GM21529 (cell line): ENCODE measurements around the gene DNAJB5.
"Not testable (repeated sequence)": the region's sequence is repeated elsewhere in the genome, so short reads cannot be mapped to it uniquely, and the experiment has no call there.

Source experiments
- ATAC-seq: cut with Tn5 transposase; IDR thresholded peaks from one replicate; pipeline ENCODE4 v1.9.1; 2021; ENCODE audit not compliant: unreplicated experiment

Gene DNAJB5

DNA sequence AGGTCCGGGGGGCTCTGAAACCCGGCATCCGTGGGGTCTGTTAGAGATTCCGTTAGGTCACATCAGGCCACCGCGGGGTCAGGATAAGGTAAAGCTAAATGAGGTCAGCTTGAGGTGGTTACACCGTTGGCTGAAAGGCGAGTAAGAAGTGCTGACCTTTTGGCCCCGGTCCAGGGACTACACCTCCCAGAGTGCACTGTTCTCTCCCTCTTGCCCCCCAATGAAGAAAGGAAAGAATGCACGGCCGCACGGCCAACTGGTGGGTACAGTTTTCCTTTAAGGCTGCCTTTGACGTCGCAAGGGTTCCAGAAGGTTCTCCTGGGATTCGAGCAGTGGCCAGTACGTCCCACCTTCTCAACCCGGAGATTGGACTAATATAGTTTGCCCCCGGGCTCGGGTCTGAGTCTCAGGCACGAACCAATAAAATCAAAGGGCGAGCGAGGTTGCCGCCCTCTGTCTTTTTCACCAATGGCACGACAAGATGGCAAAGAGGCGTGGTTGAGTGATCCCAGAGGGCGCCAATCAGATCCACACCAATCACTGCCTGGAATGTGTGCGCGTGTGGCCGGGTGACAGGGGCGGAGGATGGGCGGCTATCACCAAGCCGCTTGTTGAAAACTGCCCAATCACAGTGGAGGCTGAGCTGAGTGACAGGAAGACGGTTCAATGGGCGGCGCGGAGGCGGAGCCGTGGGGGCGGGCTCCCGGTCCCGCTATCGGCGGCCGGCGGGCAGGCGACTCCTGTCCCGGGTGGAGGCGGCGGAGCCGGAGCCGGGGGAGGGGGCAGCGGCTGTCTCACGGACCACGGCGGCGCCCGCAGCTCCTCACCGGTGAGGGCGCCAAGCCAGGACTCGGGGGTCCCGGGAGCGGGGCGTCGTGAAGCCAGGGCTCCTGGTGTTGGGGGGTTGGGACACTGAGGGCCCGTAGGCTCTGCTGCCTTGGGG is at the start of gene DNAJB5:
DNAJB5 (plus strand) TSS at position 743 of the 943 bp plus-strand sequence. CDS start 886 bp downstream, outside the sequence.
- peak; percentile 85 for ATAC-seq

- not testable (repeated sequence) for ATAC-seq
Measured at GRCh38 chr9:34939989-34940388, 49.6 kb upstream of the DNAJB5 start.

- ATAC-seq, result no peak
Measured at GRCh38 chr9:34948451-34948850, 41.1 kb upstream of the DNAJB5 start.

- ATAC-seq, result no peak
Measured at GRCh38 chr9:34954225-34954624, 35.3 kb upstream of the DNAJB5 start.

GRCh38 chr9:34956066-34956465 is 33.5 kb upstream of the DNAJB5 start:
- not testable (repeated sequence) for ATAC-seq

GRCh38 chr9:34956648-34957047 is 32.9 kb upstream of the DNAJB5 start:
- ATAC-seq, result peak; percentile 74

- no peak for ATAC-seq
Measured at GRCh38 chr9:34957492-34958410, 31.8 kb upstream of the DNAJB5 start, which contains the start of gene PHF24. Gene PHF24, plus strand, starts transcription at chr9:34958285. Its CDS starts 13,014 bp downstream, at chr9:34971299.

DNA sequence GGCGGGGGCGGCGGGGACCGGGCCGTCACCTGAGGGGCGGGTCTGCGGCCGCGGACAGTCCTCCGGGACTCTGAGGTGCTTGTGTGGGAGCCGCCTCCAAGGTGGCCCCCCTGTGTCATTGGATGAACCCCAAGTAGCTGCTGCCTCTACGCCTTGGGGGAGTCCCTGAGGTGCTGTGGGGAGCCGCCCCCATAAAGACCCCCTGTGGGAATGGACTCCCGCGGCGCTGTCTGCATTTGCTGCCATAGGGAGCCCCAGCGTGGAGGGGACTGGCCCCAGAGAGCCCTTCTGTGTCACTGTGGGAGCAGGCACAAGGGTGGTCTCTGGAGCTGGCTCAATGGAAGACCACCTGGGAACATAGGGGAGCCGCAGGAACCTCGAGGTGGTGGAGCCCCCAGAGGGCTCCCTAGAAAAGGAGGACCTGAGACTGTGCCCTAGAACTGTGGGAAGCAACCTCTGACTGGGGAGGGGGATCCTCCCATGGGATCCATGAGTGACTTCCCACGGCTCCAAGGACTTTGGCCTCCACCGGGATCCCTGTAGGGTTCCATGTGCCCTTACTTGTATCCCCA is 31.0 kb upstream of the DNAJB5 start:
- ATAC-seq, result no peak

DNA sequence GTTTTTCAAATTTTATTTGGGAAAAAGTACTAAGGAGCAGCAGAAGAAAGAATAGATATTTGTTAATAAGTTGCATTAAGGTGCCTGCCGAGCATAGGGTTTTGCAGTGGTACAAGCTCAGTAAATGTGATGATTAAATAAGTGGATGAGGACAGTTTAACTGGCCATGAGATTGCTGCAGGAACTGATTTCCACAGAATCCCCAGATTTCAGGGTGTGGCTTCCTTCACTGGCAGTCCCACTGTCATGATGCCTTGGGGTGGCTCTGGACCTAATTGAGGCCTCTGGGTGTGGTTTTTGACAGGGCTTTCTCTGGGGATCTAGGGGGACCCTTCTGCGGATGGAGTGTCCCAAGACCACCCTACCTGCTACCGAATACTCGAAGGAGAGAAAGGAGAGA is 30.1 kb upstream of the DNAJB5 start:
- ATAC-seq, result no peak

DNA sequence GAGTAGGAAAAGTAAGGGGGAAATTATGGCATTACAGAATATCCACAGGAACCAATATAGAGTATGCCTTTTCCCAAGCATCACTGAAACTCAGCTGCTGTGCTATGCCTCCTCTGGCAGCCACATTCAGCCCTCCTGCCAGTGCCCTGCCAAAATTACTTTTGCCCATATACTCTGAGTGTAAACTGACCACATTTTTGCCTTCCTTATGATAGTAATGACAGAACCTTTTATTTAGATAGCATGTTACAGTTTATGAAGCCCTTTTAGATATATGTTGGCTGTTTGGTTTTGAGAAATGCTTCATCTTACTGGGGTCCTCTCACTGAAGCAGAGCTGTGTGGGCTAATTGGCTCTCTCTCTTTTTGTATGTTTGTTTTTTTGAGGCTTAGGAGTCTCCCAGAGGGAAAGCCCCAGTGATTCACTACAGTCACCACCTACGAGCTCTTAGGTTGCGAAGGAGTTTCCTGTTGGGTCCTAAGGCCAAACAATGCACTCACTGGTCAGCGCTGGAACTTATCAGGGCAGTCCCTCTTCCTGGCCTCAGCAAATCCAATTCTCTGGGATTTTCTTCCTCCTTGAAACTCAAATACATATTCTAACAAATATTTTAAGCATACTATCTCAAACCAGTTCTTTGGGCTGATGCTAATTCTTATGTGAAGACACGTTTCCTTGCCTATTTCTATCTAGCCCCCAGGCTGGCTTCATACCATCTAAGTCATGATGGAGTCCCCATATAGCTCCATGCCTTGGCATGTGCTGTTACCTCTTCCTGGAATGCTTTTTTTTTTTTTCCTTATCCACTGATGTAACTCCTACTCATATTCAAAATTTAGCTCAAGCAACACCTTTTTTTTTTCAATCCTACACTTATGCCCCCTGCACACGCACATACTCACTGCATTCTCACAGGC is 27.7 kb upstream of the DNAJB5 start:
- no peak for ATAC-seq

- no peak for ATAC-seq
Measured at GRCh38 chr9:34962546-34962945, 27.0 kb upstream of the DNAJB5 start.

DNA sequence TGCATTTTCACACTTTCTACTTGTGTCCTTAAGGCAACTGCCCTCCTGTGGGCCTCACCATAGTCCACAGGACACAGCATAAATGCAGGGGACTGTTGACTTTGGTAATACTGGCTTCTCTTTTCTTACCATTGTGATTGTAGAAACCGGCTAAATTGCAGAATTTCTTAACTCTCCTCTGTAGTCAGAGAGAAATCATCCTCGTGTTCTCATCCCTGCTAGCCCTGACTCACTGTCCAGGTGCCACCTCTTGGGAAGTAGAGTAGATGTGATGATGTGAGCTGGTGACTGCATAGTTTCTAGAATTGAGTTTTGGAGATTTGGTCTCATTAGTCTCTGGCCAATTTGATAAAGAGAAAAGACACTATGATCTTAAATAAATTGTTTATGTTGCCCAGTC is 26.0 kb upstream of the DNAJB5 start:
- ATAC-seq, result no peak

DNA sequence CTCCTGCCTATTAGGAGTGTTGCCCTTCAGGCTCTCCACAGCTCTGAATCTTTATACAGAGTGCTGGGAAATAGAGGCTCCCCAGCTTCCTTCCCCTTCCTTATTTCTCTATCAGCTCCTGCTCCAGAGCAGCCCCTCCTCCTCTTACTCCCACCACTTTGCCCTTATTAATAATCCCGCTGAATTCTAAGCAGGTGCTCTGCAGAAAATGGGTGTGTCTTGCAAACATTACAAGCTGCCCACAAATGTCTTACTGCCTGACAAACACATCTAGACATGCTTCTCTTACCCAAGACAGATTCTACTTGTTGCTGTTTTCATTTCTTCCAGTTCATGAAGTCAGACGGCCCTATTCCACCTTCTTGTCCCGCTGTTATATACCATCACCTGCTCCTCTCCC is 25.1 kb upstream of the DNAJB5 start:
- ATAC-seq, result no peak

- ATAC-seq, result no peak
Measured at GRCh38 chr9:34971146-34971811, 18.3 kb upstream of the DNAJB5 start.

DNA sequence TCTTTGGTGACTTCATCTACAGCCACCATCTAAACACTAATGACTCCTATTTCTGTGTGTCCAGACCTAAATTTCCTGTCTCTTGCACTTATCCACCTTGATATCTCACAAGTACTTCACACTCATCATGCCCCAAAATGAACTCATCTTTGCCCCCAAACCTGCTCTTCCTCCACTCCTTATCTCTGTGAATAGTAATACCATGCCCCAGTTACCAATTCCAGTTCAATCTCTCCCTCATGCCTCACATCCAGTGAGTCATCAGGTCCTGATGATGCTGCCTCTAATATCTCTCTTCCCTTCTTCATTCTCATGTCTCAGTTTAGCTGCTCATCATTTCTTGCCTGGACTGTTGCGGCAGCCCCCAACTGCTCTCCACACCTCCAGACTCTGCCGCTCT is 14.9 kb upstream of the DNAJB5 start:
- no peak for ATAC-seq

- ATAC-seq, result no peak
Measured at GRCh38 chr9:34976441-34976840, 13.1 kb upstream of the DNAJB5 start.

GRCh38 chr9:34976992-34977391 is 12.6 kb upstream of the DNAJB5 start:
- no peak for ATAC-seq

DNA sequence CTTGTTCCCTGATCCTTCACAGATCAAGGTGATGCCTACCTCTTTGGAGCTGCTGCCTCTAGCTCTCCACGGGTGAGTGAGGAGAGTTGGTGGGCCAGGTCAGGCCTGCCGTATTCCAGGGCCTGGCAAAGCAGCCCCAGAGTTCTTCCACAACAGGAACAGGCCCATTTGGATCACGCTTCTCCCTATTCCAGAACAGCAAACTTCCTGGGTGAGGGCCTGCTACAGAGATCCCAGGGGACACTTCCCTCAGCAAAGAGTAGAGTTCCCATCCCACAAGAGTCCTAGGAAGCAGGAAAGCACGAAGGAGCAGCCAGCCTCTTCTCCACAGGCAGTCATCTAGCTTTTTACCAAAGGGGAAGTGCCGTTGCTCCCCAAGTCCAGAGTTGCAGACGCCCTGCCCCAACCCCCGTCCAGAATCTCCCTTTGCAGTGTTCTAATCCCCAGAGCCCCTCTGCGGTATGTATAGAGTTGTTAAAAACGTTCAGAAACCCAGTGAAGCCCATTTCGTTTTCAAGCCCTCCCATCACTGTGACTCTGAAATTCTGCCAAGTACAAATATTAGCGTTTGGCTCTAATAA is 9.3 kb upstream of the DNAJB5 start:
- no peak for ATAC-seq

DNA sequence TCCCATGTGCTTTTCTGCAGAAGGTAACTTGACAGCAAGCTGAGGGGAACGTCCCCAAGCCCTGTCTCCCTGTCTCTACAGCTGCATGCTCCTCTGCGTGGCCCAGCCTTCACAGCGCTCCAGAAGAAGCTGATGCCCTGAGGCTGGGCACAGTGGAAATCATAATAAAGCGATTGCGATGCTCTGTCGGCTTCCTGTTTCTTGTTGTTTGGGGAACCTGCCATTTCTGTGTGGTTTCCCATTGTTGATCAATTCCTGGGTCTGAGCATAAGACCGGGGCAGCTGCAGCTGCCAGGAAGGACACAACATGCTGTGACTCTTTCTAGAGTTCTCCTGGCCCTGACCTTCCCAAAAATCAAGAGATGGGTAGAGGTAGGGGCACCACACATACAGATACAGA is 7.2 kb upstream of the DNAJB5 start:
- no peak for ATAC-seq
